HG03097 (cell line): ENCODE results near the gene CFC1B.
"Not testable (repeated sequence)": the region's sequence is repeated elsewhere in the genome, so short reads cannot be mapped to it uniquely, and the experiment has no call there.

Experiments
- ATAC-seq: cut with Tn5 transposase; IDR thresholded peaks from one replicate; pipeline ENCODE4 v1.9.1; 2021; ENCODE audit not compliant: unreplicated experiment, low FRiP score

CFC1B gene

GRCh38 chr2:130520992-130521391, at the start of gene CFC1B:
Gene CFC1B (plus strand): TSS chr2:130521222. CDS start chr2:130521485, 263 bp downstream.
- ATAC-seq = not testable (repeated sequence)

- ATAC-seq = not testable (repeated sequence)
Measured at GRCh38 chr2:130491073-130491472, 29.9 kb upstream of the CFC1B start.

- ATAC-seq = not testable (repeated sequence)
Measured at GRCh38 chr2:130509228-130509627, 11.8 kb upstream of the CFC1B start, which contains the start of gene POTEI. Gene POTEI (minus strand): TSS chr2:130509328. CDS start chr2:130509235, 93 bp downstream.

GRCh38 chr2:130510807-130511746, 9.9 kb upstream of the CFC1B start:
- not testable (repeated sequence) for ATAC-seq

GRCh38 chr2:130511747-130512451, 9.1 kb upstream of the CFC1B start:
- ATAC-seq = not testable (repeated sequence)

GRCh38 chr2:130518516-130519106, 2.4 kb upstream of the CFC1B start:
- ATAC-seq = not testable (repeated sequence)

GRCh38 chr2:130522390-130522789, 1.4 kb downstream of the CFC1B start:
- ATAC-seq = not testable (repeated sequence)

- not testable (repeated sequence) for ATAC-seq
Measured at GRCh38 chr2:130527365-130527967, 6.4 kb downstream of the CFC1B start.

- not testable (repeated sequence) for ATAC-seq
Measured at GRCh38 chr2:130529545-130529944, 8.5 kb downstream of the CFC1B start.

GRCh38 chr2:130530212-130530611, 9.2 kb downstream of the CFC1B start:
- not testable (repeated sequence) for ATAC-seq

GRCh38 chr2:130531225-130531624, 10.2 kb downstream of the CFC1B start:
- peak; percentile 88 for ATAC-seq

- not testable (repeated sequence) for ATAC-seq
Measured at GRCh38 chr2:130531672-130532071, 10.7 kb downstream of the CFC1B start.

- ATAC-seq = not testable (repeated sequence)
Measured at GRCh38 chr2:130536654-130537053, 15.6 kb downstream of the CFC1B start.

GRCh38 chr2:130538271-130538670, 17.2 kb downstream of the CFC1B start:
- ATAC-seq = not testable (repeated sequence)

- not testable (repeated sequence) for ATAC-seq
Measured at GRCh38 chr2:130542789-130543188, 21.8 kb downstream of the CFC1B start.

GRCh38 chr2:130543785-130544528, 22.9 kb downstream of the CFC1B start:
- ATAC-seq = not testable (repeated sequence)

GRCh38 chr2:130544978-130545377, 24.0 kb downstream of the CFC1B start:
- ATAC-seq = not testable (repeated sequence)

- ATAC-seq = not testable (repeated sequence)
Measured at GRCh38 chr2:130548418-130548817, 27.4 kb downstream of the CFC1B start.

- not testable (repeated sequence) for ATAC-seq
Measured at GRCh38 chr2:130549475-130549874, 28.5 kb downstream of the CFC1B start.

GRCh38 chr2:130554178-130554577, 33.2 kb downstream of the CFC1B start:
- not testable (repeated sequence) for ATAC-seq
